Thyroid gland (tissue), 4 donors: ENCODE measurements around the gene ARHGAP35.

Experiments used
- POLR2A ChIP-seq, 2 donors: fragments of 450-650 bp; IDR thresholded peaks; one replicate each; pipeline ENCODE4 v1.6.1; 2017; ENCODE audit warnings: antibody characterized with exemption in 2 of 2, mild to moderate bottlenecking in 2 of 2, moderate library complexity in 1 of 2
- TF ChIP-seq, protein P1 (sequence below), 6 experiments: fragments of 200-600 bp in 3 of 6; fragments of 450-650 bp in 3 of 6; sonication (generic) in 3 of 6; IDR thresholded peaks; one replicate each; pipeline ENCODE4 v1.5.1; 2016 to 2019; ENCODE audit warnings: antibody characterized with exemption in 6 of 6, mild to moderate bottlenecking in 2 of 6, inconsistent platforms in 1 of 6, moderate library complexity in 1 of 6

DNA sequence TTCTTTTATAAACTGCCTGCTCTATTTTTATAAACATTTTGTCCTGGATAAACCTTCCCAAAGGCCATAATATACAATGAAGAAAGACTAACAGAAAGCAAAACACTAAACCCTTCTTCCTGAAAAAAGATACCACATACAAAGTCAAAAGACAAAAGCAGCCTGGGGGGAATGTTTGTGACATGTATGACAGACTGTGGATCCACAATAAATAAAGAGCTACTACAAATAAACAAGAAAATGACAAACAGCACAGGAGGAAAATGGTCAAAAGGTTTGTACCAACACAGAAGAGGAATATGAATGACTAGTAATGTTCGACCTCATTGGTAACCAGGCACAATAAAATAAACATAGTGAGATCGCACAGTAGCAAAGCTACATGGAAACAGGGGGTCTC, 29.9 kb upstream of the ARHGAP35 start:
- TF ChIP-seq POLR2A (IDR thresholded peaks at IDR 0.05) = no peak
- TF ChIP-seq, protein P1, sequence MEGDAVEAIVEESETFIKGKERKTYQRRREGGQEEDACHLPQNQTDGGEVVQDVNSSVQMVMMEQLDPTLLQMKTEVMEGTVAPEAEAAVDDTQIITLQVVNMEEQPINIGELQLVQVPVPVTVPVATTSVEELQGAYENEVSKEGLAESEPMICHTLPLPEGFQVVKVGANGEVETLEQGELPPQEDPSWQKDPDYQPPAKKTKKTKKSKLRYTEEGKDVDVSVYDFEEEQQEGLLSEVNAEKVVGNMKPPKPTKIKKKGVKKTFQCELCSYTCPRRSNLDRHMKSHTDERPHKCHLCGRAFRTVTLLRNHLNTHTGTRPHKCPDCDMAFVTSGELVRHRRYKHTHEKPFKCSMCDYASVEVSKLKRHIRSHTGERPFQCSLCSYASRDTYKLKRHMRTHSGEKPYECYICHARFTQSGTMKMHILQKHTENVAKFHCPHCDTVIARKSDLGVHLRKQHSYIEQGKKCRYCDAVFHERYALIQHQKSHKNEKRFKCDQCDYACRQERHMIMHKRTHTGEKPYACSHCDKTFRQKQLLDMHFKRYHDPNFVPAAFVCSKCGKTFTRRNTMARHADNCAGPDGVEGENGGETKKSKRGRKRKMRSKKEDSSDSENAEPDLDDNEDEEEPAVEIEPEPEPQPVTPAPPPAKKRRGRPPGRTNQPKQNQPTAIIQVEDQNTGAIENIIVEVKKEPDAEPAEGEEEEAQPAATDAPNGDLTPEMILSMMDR (IDR thresholded peaks at IDR 0.05) = no peak
